Prostate gland (tissue), 2 donors: ENCODE data around the gene KLF13. TPM values are rescaled to one million over a fixed set of nuclear protein-coding genes. Genes with fewer than 3 reads are reported as not detected.

Source experiments
- DNase-seq: peaks from one replicate; pipeline ENCODE4 v3.0.0-alpha.2; 2019; ENCODE audit warnings: low spot score
- H3K27ac ChIP-seq, 2 donors: fragments of 200-600 bp; sonication (generic); 2 replicates each; pipeline ENCODE4 v1.5.1; 2017 to 2019
- H3K27me3 ChIP-seq: fragments of 200-600 bp; sonication (generic); replicated peaks from 2 replicates; pipeline ENCODE4 v1.5.1; 2019; ENCODE audit not compliant: insufficient read depth
- H3K36me3 ChIP-seq, 2 donors: fragments of 200-600 bp; sonication (generic); 1 replicate in 1 of 2; 2 replicates in 1 of 2; pipeline versions ENCODE4 v1.5.1 to v1.8.1; 2017 to 2019
- H3K4me1 ChIP-seq: fragments of 200-600 bp; sonication (generic); replicated peaks from 2 replicates; pipeline ENCODE4 v1.5.1; 2019
- H3K4me3 ChIP-seq, 2 donors: fragments of 200-600 bp; sonication (generic); 2 replicates each; pipeline ENCODE4 v1.5.1; 2017 to 2019
- H3K9me3 ChIP-seq: fragments of 200-600 bp; sonication (generic); 2 replicates; pipeline ENCODE4 v1.5.1; 2017
- CTCF ChIP-seq, 4 experiments: fragments of 200-600 bp in 2 of 4; fragments of 450-650 bp in 2 of 4; sonication (generic) in 2 of 4; IDR thresholded peaks; 1 replicate in 3 of 4; 2 replicates in 1 of 4; pipeline ENCODE4 v1.5.1; 2016 to 2019; ENCODE audit warnings: antibody characterized with exemption in 4 of 4, mild to moderate bottlenecking in 2 of 4, moderate library complexity in 2 of 4
- POLR2A ChIP-seq: fragments of 450-650 bp; IDR thresholded peaks from one replicate; pipeline ENCODE4 v1.6.1; 2016; ENCODE audit warnings: antibody characterized with exemption, mild to moderate bottlenecking
- POLR2AphosphoS5 ChIP-seq: sonication (generic); formaldehyde crosslinking; IDR thresholded peaks from one replicate; pipeline ENCODE4 v1.6.1; 2017; ENCODE audit warnings: antibody characterized with exemption
- WGBS: methylation state at CpG from one replicate; pipeline ENCODE4 v1.1.5; 2018; 5-methylcytosine and 5-hydroxymethylcytosine counted together
- intact Hi-C: fragments of 100-400 bp; cut with DNase I; formaldehyde crosslinking; loops from one replicate; pipeline ENCODE4 v1.14.2; 2022
- total RNA-seq, 2 donors: library from RNA; depleted of rRNA; stranded (reverse); fragments of >200 nt; gene quantifications; one replicate each; pipeline ENCODE4 v1.1.0, GENCODE V29; 2016

Gene KLF13
- total RNA-seq, 2 donors from 2014 or later, result 16.6 to 56.5 TPM

- intact Hi-C loops, result no loop called here
- no peak for TF ChIP-seq CTCF (IDR thresholded peaks at IDR 0.05)
- no peak for TF ChIP-seq POLR2A
- TF ChIP-seq POLR2AphosphoS5, result no peak
- no peaks in the 10 kb centered on the region for H3K9me3 ChIP-seq
- H3K27me3 ChIP-seq, result no peaks in the 10 kb centered on the region
- WGBS, result 54% methylated on average over 6 of the region's 6 CpGs
- no peak overlapping the region for H3K4me3 ChIP-seq
- H3K36me3 ChIP-seq, result no peaks in the 10 kb centered on the region
- peak overlapping the region; percentile 1 to 3 for H3K27ac ChIP-seq
- DNase-seq, result no peak
- H3K4me1 ChIP-seq, result no peaks in the 10 kb centered on the region
Observed at GRCh38 chr15:31379042-31379441, 52.4 kb downstream of the KLF13 start.

GRCh38 chr15:31379577-31379976 lies 52.9 kb downstream of the KLF13 start:
- intact Hi-C loops, result no loop called here

GRCh38 chr15:31381801-31382712 lies 55.4 kb downstream of the KLF13 start:
- no peak for DNase-seq
- H3K4me1 ChIP-seq, result no peaks in the 10 kb centered on the region
- H3K9me3 ChIP-seq, result no peaks in the 10 kb centered on the region
- WGBS, result 94% methylated on average over 10 of the region's 10 CpGs
- no peaks in the 10 kb centered on the region for H3K36me3 ChIP-seq
- intact Hi-C loops, result no loop called here
- no peak overlapping the region for H3K4me3 ChIP-seq
- H3K27ac ChIP-seq, result no peak overlapping the region
- H3K27me3 ChIP-seq, result no peaks in the 10 kb centered on the region
- no peak for TF ChIP-seq POLR2AphosphoS5
- no peak for TF ChIP-seq CTCF (IDR thresholded peaks at IDR 0.05)
- no peak for TF ChIP-seq POLR2A

More at GRCh38 chr15:31379577-31379976, 52.9 kb downstream of the KLF13 start:
- Histone ChIP-seq H3K27me3 (no peaks in the 10 kb centered on the region), H3K4me3 (no peak overlapping the region), H3K9me3 (no peaks in the 10 kb centered on the region), H3K36me3 (no peaks in the 10 kb centered on the region), H3K27ac (peak overlapping the region; percentile 1 to 3), H3K4me1 (no peaks in the 10 kb centered on the region)
- WGBS, result 62% methylated on average over 8 of the region's 8 CpGs
- TF ChIP-seq POLR2AphosphoS5 (no peak), CTCF (IDR thresholded peaks at IDR 0.05) (no peak), POLR2A (no peak)
- no peak for DNase-seq

- no peaks in the 10 kb centered on the region for H3K9me3 ChIP-seq
- no peak overlapping the region for H3K27ac ChIP-seq
- 80% methylated on average over 5 of the region's 5 CpGs for WGBS
- no peak for DNase-seq
- H3K4me3 ChIP-seq, result no peak overlapping the region
- H3K4me1 ChIP-seq, result no peaks in the 10 kb centered on the region
- intact Hi-C loops, result no loop called here
- TF ChIP-seq CTCF (IDR thresholded peaks at IDR 0.05), result no peak
- TF ChIP-seq POLR2A, result no peak
- no peak for TF ChIP-seq POLR2AphosphoS5
- H3K36me3 ChIP-seq, result no peaks in the 10 kb centered on the region
- no peaks in the 10 kb centered on the region for H3K27me3 ChIP-seq
Observed at GRCh38 chr15:31382713-31383045, 56.0 kb downstream of the KLF13 start.

GRCh38 chr15:31383139-31383538 lies 56.5 kb downstream of the KLF13 start:
- Histone ChIP-seq H3K27ac (no peak overlapping the region), H3K4me1 (no peaks in the 10 kb centered on the region), H3K36me3 (no peaks in the 10 kb centered on the region), H3K9me3 (no peaks in the 10 kb centered on the region), H3K4me3 (no peak overlapping the region), H3K27me3 (no peaks in the 10 kb centered on the region)
- intact Hi-C loops, result no loop called here
- no peak for TF ChIP-seq POLR2AphosphoS5
- TF ChIP-seq CTCF (IDR thresholded peaks at IDR 0.05), result no peak
- TF ChIP-seq POLR2A, result no peak
- 85% methylated on average over 6 of the region's 6 CpGs for WGBS
- DNase-seq, result no peak
